Measurements from ENCODE around the gene SNAP25. TPM values are rescaled to one million over a fixed set of nuclear protein-coding genes. Genes with fewer than 3 reads are reported as not detected.

Gene SNAP25
- total and polyA plus RNA-seq, 10 of the 15 experiments (the other 5 are each of a cell fraction or from before 2014, with no cell fraction given), result not detected

GRCh38 chr20:10261702-10262101 is 43.1 kb downstream of the SNAP25 start:
- Histone ChIP-seq H2AFZ (ENCODE audit: control insufficient read depth, low read depth, low read length) (no peak overlapping the region), H3K36me3 (ENCODE audit: control insufficient read depth in 2 of 2, insufficient read depth in 2 of 2, low read length in 1 of 2) (no peaks in the 10 kb centered on the region), H4K20me1 (ENCODE audit: control insufficient read depth, insufficient read depth) (no peaks in the 10 kb centered on the region), H3K4me1 (ENCODE audit: control insufficient read depth, insufficient read depth, low read length) (no peaks in the 10 kb centered on the region), H3K9ac (ENCODE audit: control insufficient read depth, insufficient read depth, low read length) (no peak overlapping the region), H3K4me3 (no peak overlapping the region), H3K79me2 (ENCODE audit: control insufficient read depth, insufficient read depth, low read length) (no peaks in the 10 kb centered on the region), H3K4me2 (ENCODE audit: control insufficient read depth, insufficient read depth) (no peak overlapping the region), H3K27me3 (replicated peaks in 1 of 2; ENCODE audit: control insufficient read depth in 2 of 2, insufficient read depth in 2 of 2, low read length in 1 of 2) (no peaks in the 10 kb centered on the region; a peak in 1 of 4 replicates), H3K9me3 (replicated peaks; ENCODE audit: control insufficient read depth, insufficient read depth, low read length) (no peaks in the 10 kb centered on the region), H3K27ac (ENCODE audit: control insufficient read depth, insufficient read depth) (no peak overlapping the region)
- no peak for ATAC-seq
- 69% methylated on average over 2 of the region's 2 CpGs for WGBS (ENCODE audit: insufficient coverage, insufficient replicate concordance, low lambda C conversion rate, missing lambda C conversion rate)
- BruUV-seq (replicated peaks), result no TSS peak
- intact Hi-C loops (cut with micrococcal nuclease; ENCODE audit: unreplicated experiment), result no loop called here
- FAIRE-seq, result no peak
- ChIA-PET CTCF (interaction anchor here (0.7 kb wide), 1 partner anchor 55 kb away, joined by 3 read pairs; no protein-coding TSS in a partner anchor), SMC1A (ENCODE audit: uncharacterized antibody, unreplicated experiment) (interaction anchor here (1.0 kb wide), 1 partner anchor 161 kb away, joined by 3 read pairs; no protein-coding TSS in a partner anchor), POLR2A (no interaction called here), RAD21 (ENCODE audit: unreplicated experiment) (no interaction called here)
- in situ Hi-C loops (cut with MboI), result no loop called here
- no peak for DNase-seq (ENCODE audit: low read depth, low spot score)
- TF ChIP-seq ETV6 (conservative IDR thresholded peaks at IDR 0.05 in 1 of 2, IDR thresholded peaks at IDR 0.05 in 1 of 2; ENCODE audit: borderline replicate concordance in 1 of 2, low read depth in 1 of 2), result no peak
- TF ChIP-seq NRF1 (conservative IDR thresholded peaks at IDR 0.05; ENCODE audit: low read depth, low read length), result no peak
- TF ChIP-seq MAX (IDR thresholded peaks at IDR 0.05; ENCODE audit: low read depth, low read length), result no peak
- TF ChIP-seq ZNF687 (IDR thresholded peaks at IDR 0.05), result no peak
- TF ChIP-seq SMARCA5 (IDR thresholded peaks at IDR 0.05), result no peak
- no peak for TF ChIP-seq IRF5 (IDR thresholded peaks at IDR 0.05; ENCODE audit: borderline replicate concordance)
